ENCODE results near the gene ZNF608.

ZNF608 gene

GRCh38 chr5:124713595-124713994, 32.8 kb downstream of the ZNF608 start:
- DNase-seq = no peak

GRCh38 chr5:124712731-124713305, 33.6 kb downstream of the ZNF608 start:
- DNase-seq = no peak

GRCh38 chr5:124708086-124708485, 38.4 kb downstream of the ZNF608 start:
- no peak for DNase-seq

GRCh38 chr5:124707520-124707919, 38.9 kb downstream of the ZNF608 start:
- DNase-seq = no peak

- peak; percentile 76 for DNase-seq
These were observed 39.6 kb downstream of the ZNF608 start for GRCh38 chr5:124706729-124707361.

GRCh38 chr5:124706051-124706450, 40.4 kb downstream of the ZNF608 start:
- no peak for DNase-seq

- DNase-seq = no peak
These were observed 40.9 kb downstream of the ZNF608 start for GRCh38 chr5:124705577-124705976.

GRCh38 chr5:124704594-124705284, 41.7 kb downstream of the ZNF608 start:
- peak; percentile 48 for DNase-seq

GRCh38 chr5:124703995-124704394, 42.4 kb downstream of the ZNF608 start:
- no peak for DNase-seq

GRCh38 chr5:124702525-124702924, 43.9 kb downstream of the ZNF608 start:
- no peak for DNase-seq

GRCh38 chr5:124701873-124702425, 44.5 kb downstream of the ZNF608 start:
- DNase-seq = no peak

- no peak for DNase-seq
These were observed 45.4 kb downstream of the ZNF608 start for GRCh38 chr5:124701016-124701415.

- no peak for DNase-seq
These were observed 46.1 kb downstream of the ZNF608 start for GRCh38 chr5:124700333-124700732.

GRCh38 chr5:124698770-124699169, 47.7 kb downstream of the ZNF608 start:
- no peak for DNase-seq

- no peak for DNase-seq
These were observed 48.4 kb downstream of the ZNF608 start for GRCh38 chr5:124697933-124698591.

GRCh38 chr5:124697501-124697900, 48.9 kb downstream of the ZNF608 start:
- no peak for DNase-seq

- DNase-seq = no peak
These were observed 49.5 kb downstream of the ZNF608 start for GRCh38 chr5:124696898-124697297.
